ENCODE data around the gene AHNAK2. TPM values are rescaled to one million over a fixed set of nuclear protein-coding genes. Genes with fewer than 3 reads are reported as not detected.

AHNAK2 gene
- total and polyA plus RNA-seq, 8 donors, result 1.5 to 117 (median 13.5) TPM

DNA sequence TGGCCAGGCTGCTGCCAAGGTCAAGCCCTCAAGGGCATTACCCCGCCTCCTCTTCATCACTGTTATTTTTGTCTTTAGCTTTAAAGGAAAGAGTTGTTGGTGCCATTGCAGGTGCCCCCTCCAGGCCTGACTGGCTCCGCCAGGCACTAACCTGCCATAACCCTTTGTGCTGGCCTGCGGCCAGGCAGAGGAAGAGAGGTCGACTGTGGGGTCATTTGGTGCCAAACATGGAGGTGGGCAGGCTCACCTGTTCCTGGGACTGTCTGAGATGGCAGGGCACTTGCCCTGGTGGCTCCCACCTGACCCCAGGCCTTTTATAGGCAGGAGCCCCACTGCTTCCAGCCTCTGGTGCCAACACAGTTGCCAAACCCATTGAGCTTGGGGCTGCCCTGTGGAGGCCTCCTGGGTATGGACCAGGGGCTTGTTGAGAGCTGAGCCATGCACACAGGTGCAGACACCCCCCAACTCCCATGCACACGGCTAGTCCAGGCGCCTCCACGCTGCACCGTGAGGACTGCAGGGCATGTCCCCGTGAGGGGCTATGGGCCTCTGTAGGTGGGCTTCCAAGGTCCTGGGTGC lies 82.9 kb downstream of the AHNAK2 start:
- Histone ChIP-seq H3K9me3 (no peaks in the 10 kb centered on the region), H3K4me3 (no peak overlapping the region), H3K36me3 (peaks cover 0 to 14% (median 6%) of the 10 kb centered on the region in 4 donors), H3K27ac (peak overlapping the region; percentile 1 to 64 (median 26)), H3K4me1 (peaks cover 22 to 31% (median 28%) of the 10 kb centered on the region in 4 donors), H3K27me3 (no peaks in the 10 kb centered on the region)
- 42 to 61% (median 57%) methylated on average over 3 to 9 of the region's 9 CpGs for WGBS, 5 donors
- peak; percentile 28 to 42 for DNase-seq
- TF ChIP-seq POLR2A (IDR thresholded peaks at IDR 0.05) (no peak), EP300 (IDR thresholded peaks at IDR 0.05) (no peak), POLR2AphosphoS5 (IDR thresholded peaks at IDR 0.05) (no peak)
- TF ChIP-seq, protein P1, sequence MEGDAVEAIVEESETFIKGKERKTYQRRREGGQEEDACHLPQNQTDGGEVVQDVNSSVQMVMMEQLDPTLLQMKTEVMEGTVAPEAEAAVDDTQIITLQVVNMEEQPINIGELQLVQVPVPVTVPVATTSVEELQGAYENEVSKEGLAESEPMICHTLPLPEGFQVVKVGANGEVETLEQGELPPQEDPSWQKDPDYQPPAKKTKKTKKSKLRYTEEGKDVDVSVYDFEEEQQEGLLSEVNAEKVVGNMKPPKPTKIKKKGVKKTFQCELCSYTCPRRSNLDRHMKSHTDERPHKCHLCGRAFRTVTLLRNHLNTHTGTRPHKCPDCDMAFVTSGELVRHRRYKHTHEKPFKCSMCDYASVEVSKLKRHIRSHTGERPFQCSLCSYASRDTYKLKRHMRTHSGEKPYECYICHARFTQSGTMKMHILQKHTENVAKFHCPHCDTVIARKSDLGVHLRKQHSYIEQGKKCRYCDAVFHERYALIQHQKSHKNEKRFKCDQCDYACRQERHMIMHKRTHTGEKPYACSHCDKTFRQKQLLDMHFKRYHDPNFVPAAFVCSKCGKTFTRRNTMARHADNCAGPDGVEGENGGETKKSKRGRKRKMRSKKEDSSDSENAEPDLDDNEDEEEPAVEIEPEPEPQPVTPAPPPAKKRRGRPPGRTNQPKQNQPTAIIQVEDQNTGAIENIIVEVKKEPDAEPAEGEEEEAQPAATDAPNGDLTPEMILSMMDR (IDR thresholded peaks at IDR 0.05), result no peak
- intact Hi-C loops (cut with DNase I; ENCODE audit: low total_unique reads), result loop anchor here (10.0 kb wide), 1 partner anchor 150 kb away; no protein-coding TSS in a partner anchor

DNA sequence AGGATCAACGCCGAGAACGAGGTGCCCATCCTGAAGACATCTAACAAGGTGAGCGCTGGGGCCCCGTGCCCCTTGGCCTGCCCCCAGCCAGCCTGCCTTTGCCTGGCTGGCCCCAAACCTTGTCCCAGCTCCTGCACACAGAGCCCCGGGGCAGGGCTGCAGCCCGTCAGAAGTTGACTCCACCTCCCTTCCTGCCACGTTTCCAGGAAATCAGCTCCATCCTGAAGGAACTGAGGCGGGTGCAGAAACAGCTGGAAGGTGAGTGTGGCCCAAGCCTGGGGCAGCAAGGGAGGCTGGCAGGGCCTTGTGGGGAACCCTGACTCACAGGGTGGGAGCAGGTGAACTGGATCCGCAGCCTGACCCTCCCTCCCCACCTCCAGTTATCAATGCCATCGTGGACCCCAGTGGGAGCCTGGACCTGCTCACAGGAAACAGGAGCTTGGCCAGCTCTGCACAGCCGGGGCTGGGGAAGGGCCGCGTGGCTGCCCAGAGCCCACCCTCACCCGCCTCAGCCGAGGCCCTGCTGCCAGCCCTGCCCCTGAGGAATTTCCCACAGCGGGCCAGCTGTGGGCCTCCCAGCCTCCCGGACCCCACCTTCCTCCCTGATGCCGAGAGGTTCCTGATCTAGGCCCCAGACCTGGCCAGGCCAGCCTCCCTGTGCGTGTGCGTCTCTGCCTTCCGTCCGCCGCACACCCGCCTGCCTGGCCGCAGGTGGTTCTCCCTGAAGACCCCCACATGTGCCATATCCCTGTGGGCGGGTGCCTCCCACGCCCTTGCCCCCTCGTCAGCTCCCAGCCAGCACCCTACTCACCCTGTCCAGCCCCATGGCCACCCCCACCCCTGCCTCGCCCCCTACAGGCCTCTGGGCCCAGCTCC lies 83.6 kb downstream of the AHNAK2 start:
- Histone ChIP-seq H3K9me3 (no peaks in the 10 kb centered on the region), H3K27ac (peak overlapping the region in 3 of 5 donors; percentile 1 to 64 (median 60)), H3K36me3 (peaks cover 0 to 15% (median 7%) of the 10 kb centered on the region in 4 donors), H3K27me3 (no peaks in the 10 kb centered on the region), H3K4me1 (peaks cover 22 to 31% (median 28%) of the 10 kb centered on the region in 4 donors), H3K4me3 (no peak overlapping the region)
- 70 to 80% (median 76%) methylated on average over 18 to 30 of the region's 30 CpGs for WGBS, 5 donors
- intact Hi-C loops (cut with DNase I; ENCODE audit: low total_unique reads), result loop anchor here (10.0 kb wide), 1 partner anchor 150 kb away; no protein-coding TSS in a partner anchor
- DNase-seq, result peak; percentile 20 to 24
- TF ChIP-seq POLR2AphosphoS5 (IDR thresholded peaks at IDR 0.05), result no peak
- TF ChIP-seq, protein P1 (IDR thresholded peaks at IDR 0.05), result no peak

DNA sequence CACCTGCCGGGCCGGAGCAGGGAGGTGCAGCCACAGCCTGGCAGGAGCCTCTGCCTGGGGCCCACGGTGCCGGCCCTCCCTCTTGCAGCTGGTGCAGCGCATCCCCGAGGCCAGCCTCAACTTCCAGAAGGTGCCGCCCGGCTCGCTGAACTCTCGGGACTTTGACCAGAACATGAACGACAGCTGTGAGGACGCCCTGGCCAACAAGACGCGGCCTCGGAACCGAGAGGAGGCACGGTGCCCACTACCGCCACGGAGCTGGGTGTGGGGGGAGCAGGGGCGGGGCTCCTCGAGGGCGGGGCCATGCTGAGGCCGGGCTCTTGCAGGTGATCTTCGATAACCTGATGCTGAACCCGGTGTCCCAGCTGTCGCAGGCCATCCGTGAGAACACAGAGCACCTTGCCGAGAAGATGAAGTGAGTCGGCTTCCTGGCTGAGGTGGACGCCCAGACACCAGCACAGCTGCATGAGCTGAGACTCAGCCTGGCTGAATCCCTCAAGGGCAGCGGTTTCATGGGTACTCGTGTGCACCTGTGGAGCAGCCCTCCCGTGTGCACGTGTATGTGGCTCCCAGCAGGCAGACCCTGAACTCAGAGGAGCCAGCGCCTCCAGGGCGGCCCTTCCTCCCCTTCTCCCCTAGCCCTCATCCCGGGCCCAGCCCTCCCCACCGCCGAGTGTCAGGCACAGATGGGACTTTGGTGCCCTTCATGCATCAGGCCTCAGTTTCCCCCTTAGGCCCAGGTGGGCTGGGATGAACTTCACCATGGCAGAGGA lies 84.6 kb downstream of the AHNAK2 start:
- intact Hi-C loops (cut with DNase I; ENCODE audit: low total_unique reads), result loop anchor here (10.0 kb wide), 1 partner anchor 151 kb away; no protein-coding TSS in a partner anchor
- H3K36me3 ChIP-seq, result peaks cover 0 to 24% (median 17%) of the 10 kb centered on the region in 4 donors
- peak; percentile 11 to 25 for DNase-seq

More for the DNA sequence above, 84.6 kb downstream of the AHNAK2 start:
- H3K27ac ChIP-seq, result no peak overlapping the region
- 67 to 78% (median 71%) methylated on average over 34 to 39 of the region's 39 CpGs for WGBS, 5 donors
- TF ChIP-seq POLR2AphosphoS5 (IDR thresholded peaks at IDR 0.05), result no peak
- no peak for TF ChIP-seq POLR2A (IDR thresholded peaks at IDR 0.05)
- TF ChIP-seq EP300 (IDR thresholded peaks at IDR 0.05), result no peak
- TF ChIP-seq, protein P1 (IDR thresholded peaks at IDR 0.05), result no peak
- H3K9me3 ChIP-seq, result no peaks in the 10 kb centered on the region
- H3K4me3 ChIP-seq, result no peak overlapping the region
- H3K4me1 ChIP-seq, result peaks cover 22 to 31% (median 28%) of the 10 kb centered on the region in 4 donors
- no peaks in the 10 kb centered on the region for H3K27me3 ChIP-seq
